ENCODE data around the gene MTG2.

DNA sequence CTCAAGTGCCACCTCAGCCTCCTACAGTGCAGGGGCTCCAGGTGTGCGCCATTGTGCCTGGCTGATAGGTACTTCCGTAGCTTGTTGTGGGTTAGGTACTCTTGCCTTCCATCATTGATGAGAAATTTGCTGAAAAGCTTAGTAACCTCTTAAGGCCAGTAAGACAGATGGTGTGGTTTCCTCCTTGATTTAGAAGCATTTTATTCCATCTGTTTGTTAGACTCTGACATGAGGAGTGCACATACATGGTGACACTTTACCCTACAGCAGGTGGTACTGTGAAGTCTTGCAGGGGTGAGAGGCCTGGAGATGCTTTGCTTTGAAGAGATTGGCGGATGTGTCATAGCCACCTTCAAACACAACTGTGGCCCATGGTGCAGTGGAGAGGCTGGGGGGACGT is 14.8 kb upstream of the MTG2 start:
- TF ChIP-seq, protein P1, sequence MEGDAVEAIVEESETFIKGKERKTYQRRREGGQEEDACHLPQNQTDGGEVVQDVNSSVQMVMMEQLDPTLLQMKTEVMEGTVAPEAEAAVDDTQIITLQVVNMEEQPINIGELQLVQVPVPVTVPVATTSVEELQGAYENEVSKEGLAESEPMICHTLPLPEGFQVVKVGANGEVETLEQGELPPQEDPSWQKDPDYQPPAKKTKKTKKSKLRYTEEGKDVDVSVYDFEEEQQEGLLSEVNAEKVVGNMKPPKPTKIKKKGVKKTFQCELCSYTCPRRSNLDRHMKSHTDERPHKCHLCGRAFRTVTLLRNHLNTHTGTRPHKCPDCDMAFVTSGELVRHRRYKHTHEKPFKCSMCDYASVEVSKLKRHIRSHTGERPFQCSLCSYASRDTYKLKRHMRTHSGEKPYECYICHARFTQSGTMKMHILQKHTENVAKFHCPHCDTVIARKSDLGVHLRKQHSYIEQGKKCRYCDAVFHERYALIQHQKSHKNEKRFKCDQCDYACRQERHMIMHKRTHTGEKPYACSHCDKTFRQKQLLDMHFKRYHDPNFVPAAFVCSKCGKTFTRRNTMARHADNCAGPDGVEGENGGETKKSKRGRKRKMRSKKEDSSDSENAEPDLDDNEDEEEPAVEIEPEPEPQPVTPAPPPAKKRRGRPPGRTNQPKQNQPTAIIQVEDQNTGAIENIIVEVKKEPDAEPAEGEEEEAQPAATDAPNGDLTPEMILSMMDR (IDR thresholded peaks at IDR 0.05): no peak
- TF ChIP-seq POLR2AphosphoS5 (IDR thresholded peaks at IDR 0.05; ENCODE audit: low read depth, low read length): no peak
- TF ChIP-seq, protein P2, sequence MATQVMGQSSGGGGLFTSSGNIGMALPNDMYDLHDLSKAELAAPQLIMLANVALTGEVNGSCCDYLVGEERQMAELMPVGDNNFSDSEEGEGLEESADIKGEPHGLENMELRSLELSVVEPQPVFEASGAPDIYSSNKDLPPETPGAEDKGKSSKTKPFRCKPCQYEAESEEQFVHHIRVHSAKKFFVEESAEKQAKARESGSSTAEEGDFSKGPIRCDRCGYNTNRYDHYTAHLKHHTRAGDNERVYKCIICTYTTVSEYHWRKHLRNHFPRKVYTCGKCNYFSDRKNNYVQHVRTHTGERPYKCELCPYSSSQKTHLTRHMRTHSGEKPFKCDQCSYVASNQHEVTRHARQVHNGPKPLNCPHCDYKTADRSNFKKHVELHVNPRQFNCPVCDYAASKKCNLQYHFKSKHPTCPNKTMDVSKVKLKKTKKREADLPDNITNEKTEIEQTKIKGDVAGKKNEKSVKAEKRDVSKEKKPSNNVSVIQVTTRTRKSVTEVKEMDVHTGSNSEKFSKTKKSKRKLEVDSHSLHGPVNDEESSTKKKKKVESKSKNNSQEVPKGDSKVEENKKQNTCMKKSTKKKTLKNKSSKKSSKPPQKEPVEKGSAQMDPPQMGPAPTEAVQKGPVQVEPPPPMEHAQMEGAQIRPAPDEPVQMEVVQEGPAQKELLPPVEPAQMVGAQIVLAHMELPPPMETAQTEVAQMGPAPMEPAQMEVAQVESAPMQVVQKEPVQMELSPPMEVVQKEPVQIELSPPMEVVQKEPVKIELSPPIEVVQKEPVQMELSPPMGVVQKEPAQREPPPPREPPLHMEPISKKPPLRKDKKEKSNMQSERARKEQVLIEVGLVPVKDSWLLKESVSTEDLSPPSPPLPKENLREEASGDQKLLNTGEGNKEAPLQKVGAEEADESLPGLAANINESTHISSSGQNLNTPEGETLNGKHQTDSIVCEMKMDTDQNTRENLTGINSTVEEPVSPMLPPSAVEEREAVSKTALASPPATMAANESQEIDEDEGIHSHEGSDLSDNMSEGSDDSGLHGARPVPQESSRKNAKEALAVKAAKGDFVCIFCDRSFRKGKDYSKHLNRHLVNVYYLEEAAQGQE (IDR thresholded peaks at IDR 0.05; ENCODE audit: insufficient read depth in 1 of 2, low read depth in 2 of 2, low read length in 1 of 2): no peak
